ENCODE measurements around the gene ESPNL.

ESPNL gene

DNA sequence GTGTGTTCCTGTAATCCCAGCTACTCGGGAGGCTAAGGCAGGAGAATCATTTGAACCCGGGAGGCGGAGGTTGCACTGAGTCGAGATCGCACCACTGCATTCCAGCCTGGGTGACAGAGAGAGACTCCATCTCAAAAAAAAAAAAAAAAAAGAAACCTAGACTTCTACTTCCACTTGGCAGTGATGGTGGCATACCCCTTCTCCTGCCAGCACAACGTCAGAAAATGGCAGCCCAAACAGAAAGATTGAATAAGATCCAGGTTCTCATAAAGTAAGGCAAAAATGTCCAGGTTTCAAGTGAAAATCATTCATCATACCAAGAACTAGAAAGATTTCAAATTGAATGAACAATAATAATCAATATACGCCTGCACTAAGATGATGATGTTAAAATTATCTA lies 15.4 kb upstream of the ESPNL start:
- no peak overlapping the region for H3K4me3 ChIP-seq (replicated peaks; ENCODE audit: low read depth, low read length)
- no peak for DNase-seq (ENCODE audit: low read depth)
- TF ChIP-seq, protein P1, sequence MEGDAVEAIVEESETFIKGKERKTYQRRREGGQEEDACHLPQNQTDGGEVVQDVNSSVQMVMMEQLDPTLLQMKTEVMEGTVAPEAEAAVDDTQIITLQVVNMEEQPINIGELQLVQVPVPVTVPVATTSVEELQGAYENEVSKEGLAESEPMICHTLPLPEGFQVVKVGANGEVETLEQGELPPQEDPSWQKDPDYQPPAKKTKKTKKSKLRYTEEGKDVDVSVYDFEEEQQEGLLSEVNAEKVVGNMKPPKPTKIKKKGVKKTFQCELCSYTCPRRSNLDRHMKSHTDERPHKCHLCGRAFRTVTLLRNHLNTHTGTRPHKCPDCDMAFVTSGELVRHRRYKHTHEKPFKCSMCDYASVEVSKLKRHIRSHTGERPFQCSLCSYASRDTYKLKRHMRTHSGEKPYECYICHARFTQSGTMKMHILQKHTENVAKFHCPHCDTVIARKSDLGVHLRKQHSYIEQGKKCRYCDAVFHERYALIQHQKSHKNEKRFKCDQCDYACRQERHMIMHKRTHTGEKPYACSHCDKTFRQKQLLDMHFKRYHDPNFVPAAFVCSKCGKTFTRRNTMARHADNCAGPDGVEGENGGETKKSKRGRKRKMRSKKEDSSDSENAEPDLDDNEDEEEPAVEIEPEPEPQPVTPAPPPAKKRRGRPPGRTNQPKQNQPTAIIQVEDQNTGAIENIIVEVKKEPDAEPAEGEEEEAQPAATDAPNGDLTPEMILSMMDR (IDR thresholded peaks at IDR 0.05; ENCODE audit: low read length, missing control alignments) = no peak

DNA sequence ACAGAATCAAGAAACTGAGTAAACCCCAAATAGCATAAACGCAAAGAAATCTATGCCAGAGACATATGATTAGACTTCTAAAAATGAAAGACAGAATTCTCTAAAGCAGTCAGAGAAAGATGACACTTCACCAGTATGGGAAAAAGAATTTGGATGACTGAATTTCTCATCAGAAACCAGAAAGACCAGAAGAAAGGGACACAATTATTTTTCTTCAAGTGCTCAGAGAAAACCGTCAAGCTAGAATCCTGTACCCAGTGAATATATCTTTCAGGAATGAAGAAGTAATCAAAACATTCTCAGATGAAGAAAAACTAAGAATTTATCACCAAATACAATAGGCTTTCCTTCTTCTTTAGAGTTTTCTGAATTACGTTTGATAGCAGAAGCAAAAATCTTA lies 14.2 kb upstream of the ESPNL start:
- TF ChIP-seq, protein P1 (IDR thresholded peaks at IDR 0.05; ENCODE audit: low read length, missing control alignments) = no peak
- no peak for DNase-seq (ENCODE audit: low read depth)
- H3K4me3 ChIP-seq (replicated peaks; ENCODE audit: low read depth, low read length) = no peak overlapping the region

DNA sequence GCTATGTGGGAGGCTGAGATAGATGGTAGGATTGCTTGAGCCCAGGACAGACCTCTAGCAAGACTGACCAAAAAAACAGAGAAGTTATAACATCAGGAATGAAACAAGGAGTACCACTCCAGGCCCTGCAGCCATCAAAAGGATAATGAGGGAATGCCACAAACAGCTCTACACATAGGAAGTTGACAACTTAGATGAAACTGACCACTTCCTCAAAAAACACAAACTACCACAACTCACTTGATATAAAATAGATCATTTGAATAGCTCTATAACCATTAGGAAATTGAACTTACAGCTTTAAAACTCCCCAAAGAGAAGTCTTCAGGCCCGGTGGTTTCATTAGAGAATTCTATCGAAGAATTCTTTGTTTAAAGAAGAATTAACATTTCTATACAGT lies 12.9 kb upstream of the ESPNL start:
- TF ChIP-seq, protein P1 (IDR thresholded peaks at IDR 0.05; ENCODE audit: low read length, missing control alignments) = no peak
- H3K4me3 ChIP-seq (replicated peaks; ENCODE audit: low read depth, low read length) = no peak overlapping the region
- no peak for DNase-seq (ENCODE audit: low read depth)

DNA sequence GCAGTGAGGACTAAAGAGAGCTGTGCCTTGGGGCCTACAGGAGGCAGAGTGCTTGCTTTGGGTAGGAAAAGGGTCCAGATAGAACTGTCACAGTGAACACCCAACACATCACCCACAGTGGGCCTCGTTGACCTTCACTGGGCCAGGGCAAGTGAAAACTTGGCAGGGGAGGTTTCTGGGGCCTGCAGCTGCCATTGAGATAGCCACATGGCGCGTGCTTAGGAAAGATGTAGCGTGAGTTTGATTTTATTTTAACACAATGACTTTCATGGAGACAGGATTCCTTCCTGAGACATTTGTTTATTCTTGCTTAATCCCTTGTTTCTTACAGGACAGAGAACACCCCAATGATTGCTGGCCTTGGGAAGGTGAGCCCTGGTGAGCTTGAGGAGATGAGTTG lies 9.3 kb upstream of the ESPNL start:
- H3K4me3 ChIP-seq (replicated peaks; ENCODE audit: low read depth, low read length) = no peak overlapping the region
- TF ChIP-seq, protein P1 (IDR thresholded peaks at IDR 0.05; ENCODE audit: low read length, missing control alignments) = no peak
- no peak for DNase-seq (ENCODE audit: low read depth)

DNA sequence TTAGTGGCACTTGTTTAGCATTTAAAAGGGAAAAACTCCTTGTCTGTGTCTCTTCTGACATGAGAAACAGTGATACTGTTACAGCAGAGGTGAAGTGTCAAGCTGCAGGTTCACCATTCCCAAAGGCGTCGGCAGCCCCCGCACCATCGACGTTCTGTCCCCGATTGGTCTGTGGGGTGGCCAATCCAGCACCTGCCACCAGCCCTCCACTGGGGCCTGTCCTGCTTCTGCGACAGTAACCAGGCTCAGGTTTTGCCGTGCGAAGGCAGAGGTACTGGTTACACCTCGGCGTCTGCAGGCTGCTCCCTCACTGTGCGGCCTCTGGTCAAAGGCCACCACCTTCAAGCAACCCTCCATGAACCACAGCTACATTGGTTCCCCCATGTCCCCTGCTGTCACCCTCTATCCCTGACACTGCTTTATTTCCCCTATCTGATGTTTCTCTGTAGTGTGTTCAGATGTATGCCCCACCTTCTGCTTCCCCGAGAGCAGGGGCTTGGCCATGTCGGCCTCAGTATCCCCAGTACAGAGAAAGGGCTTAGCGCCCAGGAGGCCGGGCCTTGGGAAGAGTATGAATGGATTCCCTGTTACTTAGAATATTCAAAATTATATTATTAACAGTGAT lies 8.6 kb upstream of the ESPNL start:
- TF ChIP-seq, protein P1 (IDR thresholded peaks at IDR 0.05; ENCODE audit: low read length, missing control alignments) = no peak
- no peak overlapping the region for H3K4me3 ChIP-seq (replicated peaks; ENCODE audit: low read depth, low read length)
- DNase-seq (ENCODE audit: low read depth) = no peak

DNA sequence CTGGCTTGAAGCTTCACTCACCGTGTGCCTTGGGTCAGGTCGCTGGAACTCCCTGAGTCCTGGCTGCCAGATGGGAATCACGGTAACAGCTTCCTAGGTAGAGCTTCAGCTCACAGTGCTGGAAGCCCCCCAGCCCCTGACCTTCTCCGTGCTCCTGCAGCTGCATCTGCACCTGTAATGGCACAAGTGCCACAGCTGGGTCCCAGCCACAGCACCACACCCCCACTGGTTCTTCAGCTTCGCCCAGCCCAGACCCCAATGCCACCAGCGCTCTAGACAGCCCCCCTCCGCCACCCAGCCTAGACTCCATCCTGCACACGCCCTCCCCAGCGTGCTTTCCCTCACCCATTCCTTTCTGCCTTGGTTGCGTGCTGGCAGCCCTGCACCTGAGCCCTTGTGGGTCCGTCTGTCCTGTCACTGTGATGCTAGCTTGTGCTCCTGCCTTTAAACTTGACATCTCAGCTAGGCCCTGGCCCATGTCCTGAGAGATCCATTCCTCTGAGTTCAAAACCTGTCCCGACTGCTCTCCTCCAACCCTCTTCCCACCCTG lies 7.6 kb upstream of the ESPNL start:
- no peak overlapping the region for H3K4me3 ChIP-seq (replicated peaks; ENCODE audit: low read depth, low read length)
- DNase-seq (ENCODE audit: low read depth) = no peak
- TF ChIP-seq, protein P1 (IDR thresholded peaks at IDR 0.05; ENCODE audit: low read length, missing control alignments) = no peak
